GM19463 (cell line): ENCODE data around the gene ARPC1B.

Experiments used
- ATAC-seq: cut with Tn5 transposase; IDR thresholded peaks from one replicate; pipeline ENCODE4 v1.9.1; 2021; ENCODE audit warnings: mild to moderate bottlenecking, moderate library complexity; ENCODE audit not compliant: unreplicated experiment

Gene ARPC1B

GRCh38 chr7:99440195-99440594 lies 65.7 kb downstream of the ARPC1B start:
- ATAC-seq = no peak
